Lower leg skin (tissue), 4 donors: ENCODE results near the gene FKBP14. TPM values are rescaled to one million over a fixed set of nuclear protein-coding genes. Genes with fewer than 3 reads are reported as not detected.

Experiments used
- DNase-seq, 2 donors: peaks; one replicate each; pipeline ENCODE4 v3.0.0-alpha.2; 2019; ENCODE audit warnings: low spot score in 2 of 2
- H3K4me3 ChIP-seq: fragments of 200-600 bp; sonication (generic); 2 replicates; pipeline ENCODE4 v1.5.1; 2017; ENCODE audit warnings: mild to moderate bottlenecking, low read depth; ENCODE audit not compliant: poor library complexity, severe bottlenecking
- CTCF ChIP-seq, 3 donors: fragments of 450-650 bp; IDR thresholded peaks; one replicate each; pipeline ENCODE4 v1.5.1; 2016; ENCODE audit warnings: antibody characterized with exemption in 3 of 3, mild to moderate bottlenecking in 3 of 3, moderate library complexity in 2 of 3
- POLR2A ChIP-seq, 2 donors: fragments of 450-650 bp; IDR thresholded peaks; one replicate each; pipeline ENCODE4 v1.6.1; 2016 to 2017; ENCODE audit warnings: antibody characterized with exemption in 2 of 2, mild to moderate bottlenecking in 1 of 2, moderate library complexity in 1 of 2
- WGBS, 2 donors: methylation state at CpG; one replicate each; pipeline ENCODE4 v1.1.5; 2018; 5-methylcytosine and 5-hydroxymethylcytosine counted together
- intact Hi-C: fragments of 100-400 bp; cut with DNase I; formaldehyde crosslinking; loops from one replicate; pipeline ENCODE4 v1.15.0; 2023; ENCODE audit warnings: low total_unique reads
- total RNA-seq, 4 donors: library from RNA; depleted of rRNA; stranded (reverse); fragments of >200 nt; gene quantifications; one replicate each; pipeline ENCODE4 v1.1.0, GENCODE V29; 2016

Gene FKBP14
- total RNA-seq, 4 donors from 2014 or later, result 2.3 to 6.1 (median 3.8) TPM

- no peak for DNase-seq
- no peak overlapping the region for H3K4me3 ChIP-seq
- TF ChIP-seq CTCF (IDR thresholded peaks at IDR 0.05), result no peak
- TF ChIP-seq POLR2A (IDR thresholded peaks at IDR 0.05), result no peak
- intact Hi-C loops, result no loop called here
Measured at GRCh38 chr7:30040938-30041337, 14.4 kb upstream of the FKBP14 start.

- no peak for DNase-seq
- no peak overlapping the region for H3K4me3 ChIP-seq
- 73 to 80% methylated on average over 3 of the region's 3 CpGs for WGBS, 2 donors
- intact Hi-C loops, result no loop called here
- no peak for TF ChIP-seq POLR2A (IDR thresholded peaks at IDR 0.05)
- no peak for TF ChIP-seq CTCF (IDR thresholded peaks at IDR 0.05)
Measured at GRCh38 chr7:30038196-30038980, 11.9 kb upstream of the FKBP14 start.

- intact Hi-C loops, result no loop called here
- WGBS, 2 donors, result 64 to 86% methylated on average over 2 of the region's 2 CpGs
- no peak for TF ChIP-seq POLR2A (IDR thresholded peaks at IDR 0.05)
- TF ChIP-seq CTCF (IDR thresholded peaks at IDR 0.05), result no peak
- H3K4me3 ChIP-seq, result no peak overlapping the region
- DNase-seq, result no peak
Measured at GRCh38 chr7:30036220-30036619, 9.7 kb upstream of the FKBP14 start.

GRCh38 chr7:30034501-30034900 is 8.0 kb upstream of the FKBP14 start:
- no peak overlapping the region for H3K4me3 ChIP-seq
- 89 to 95% methylated on average over 3 of the region's 3 CpGs for WGBS, 2 donors
- TF ChIP-seq POLR2A (IDR thresholded peaks at IDR 0.05) (no peak), CTCF (IDR thresholded peaks at IDR 0.05) (no peak)
- intact Hi-C loops, result no loop called here
- DNase-seq, result no peak

- no peak overlapping the region for H3K4me3 ChIP-seq
- TF ChIP-seq POLR2A (IDR thresholded peaks at IDR 0.05) (no peak), CTCF (IDR thresholded peaks at IDR 0.05) (no peak)
- WGBS, 2 donors, result 66 to 69% methylated on average over 4 of the region's 4 CpGs
- intact Hi-C loops, result no loop called here
- no peak for DNase-seq
Measured at GRCh38 chr7:30032310-30033125, 6.0 kb upstream of the FKBP14 start.
